ENCODE results near the gene NSD2.

NSD2 gene

DNA sequence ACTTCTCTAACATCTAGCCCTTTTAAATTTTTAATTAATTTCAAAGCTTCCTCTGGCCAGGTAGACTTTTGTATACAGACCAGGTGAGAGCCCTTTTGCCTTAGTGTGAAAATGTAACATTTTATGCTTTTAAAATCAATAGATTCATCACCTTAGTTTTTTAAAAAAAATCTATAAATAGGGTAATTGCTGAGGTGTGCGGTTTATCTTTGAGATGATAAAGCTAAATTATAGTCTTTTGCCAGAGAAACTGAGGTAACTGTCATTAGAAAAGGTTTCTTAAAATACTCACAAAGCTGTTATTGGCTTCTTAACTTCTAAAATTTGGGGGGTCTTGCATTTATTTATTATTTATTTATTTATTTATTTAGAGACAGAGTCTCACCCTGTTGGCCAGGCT is 74.7 kb downstream of the NSD2 start:
- DNase-seq, result no peak

DNA sequence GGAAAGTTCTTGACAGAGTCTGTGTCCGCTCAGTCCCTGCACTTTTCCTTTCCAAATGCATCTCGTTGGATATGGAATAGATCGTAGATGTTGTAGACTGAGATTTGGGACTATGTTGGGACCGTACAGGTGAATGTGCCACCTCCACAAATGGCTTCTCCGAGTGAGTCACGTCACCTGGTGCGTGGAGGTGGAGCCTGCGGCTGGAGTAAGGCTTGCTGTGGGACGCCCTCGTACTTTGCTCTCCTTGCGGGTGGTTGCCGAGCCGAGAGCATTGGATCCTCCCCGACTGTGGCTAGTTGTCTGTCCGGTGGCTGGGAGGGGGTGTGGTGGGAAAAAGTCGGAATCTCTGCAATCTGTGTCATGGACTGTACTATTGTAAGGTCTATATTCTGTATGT is 77.0 kb downstream of the NSD2 start:
- no peak for DNase-seq

DNA sequence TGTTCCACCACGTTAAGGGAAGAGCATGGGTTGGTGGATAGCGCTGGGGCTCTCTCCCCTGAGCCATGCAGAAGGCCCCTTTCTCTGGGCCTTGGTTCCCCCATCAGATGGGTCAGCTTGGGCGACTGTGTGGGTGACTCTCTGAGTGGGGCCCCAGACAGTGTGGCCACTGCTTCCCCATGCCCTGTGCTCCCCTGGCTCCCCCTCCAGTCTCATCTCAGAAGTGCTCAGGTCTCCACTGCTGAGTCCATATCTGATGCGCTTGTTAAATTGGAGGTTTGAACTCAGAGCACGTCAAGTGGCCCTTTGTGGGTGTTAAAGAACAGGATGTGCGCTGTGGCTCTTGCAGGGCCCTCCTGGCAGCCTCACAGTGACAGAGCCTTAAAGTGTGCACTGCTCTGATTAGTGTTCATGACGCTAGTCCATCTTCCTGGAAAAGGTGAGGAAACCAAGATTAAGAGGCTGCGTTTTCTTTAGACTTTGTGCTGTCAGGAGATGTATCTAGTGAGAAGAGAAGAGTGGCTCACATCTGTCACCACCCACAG is 77.8 kb downstream of the NSD2 start:
- no peak for DNase-seq

DNA sequence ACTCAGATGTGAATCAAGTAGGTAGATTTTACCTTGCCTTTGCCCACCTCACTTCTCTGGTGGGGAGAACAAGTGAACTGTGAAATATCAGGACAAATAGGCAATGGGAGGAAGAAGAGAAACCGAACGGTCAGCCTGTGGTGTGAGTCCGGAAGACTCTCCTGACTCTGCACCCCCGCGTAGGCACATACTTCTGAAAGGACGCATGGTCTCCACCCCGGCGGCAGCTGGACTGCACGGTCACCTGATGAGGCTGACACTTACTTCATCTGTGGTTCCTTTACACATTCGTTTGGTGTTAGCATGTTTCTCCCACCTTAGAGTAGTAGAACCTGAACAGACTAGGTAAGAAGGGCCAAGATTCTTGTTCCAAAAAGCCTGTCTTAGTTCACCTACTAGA is 79.2 kb downstream of the NSD2 start:
- no peak for DNase-seq

DNA sequence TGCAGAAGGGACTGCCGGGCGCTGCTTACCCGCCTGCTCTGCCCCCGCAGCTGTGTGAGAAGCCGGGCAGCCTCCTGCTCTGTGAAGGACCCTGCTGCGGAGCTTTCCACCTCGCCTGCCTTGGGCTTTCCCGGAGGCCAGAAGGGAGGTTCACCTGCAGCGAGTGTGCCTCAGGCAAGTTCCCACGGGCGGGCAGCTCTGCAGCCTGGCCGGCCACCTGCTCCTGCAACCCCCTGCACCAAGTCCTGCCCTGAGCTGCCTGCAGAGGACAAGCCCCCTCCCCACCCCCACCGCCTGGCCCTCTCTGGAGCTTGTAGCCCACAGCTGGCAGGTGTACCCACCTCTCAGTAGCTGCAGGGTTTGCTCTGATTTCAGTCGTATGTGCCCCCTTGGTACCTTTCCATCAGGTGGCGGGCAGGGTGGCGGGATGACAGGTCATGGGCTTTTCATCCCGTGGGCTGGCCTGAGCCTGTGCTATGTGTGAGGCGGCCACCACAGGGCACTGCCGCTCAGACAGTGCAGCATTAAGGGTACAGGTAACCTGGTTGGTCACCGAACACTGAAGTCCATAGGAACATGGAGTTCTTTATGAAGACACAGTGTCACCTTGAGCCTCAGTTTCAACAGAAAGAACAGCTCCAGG is 81.0 kb downstream of the NSD2 start:
- DNase-seq, result no peak

DNA sequence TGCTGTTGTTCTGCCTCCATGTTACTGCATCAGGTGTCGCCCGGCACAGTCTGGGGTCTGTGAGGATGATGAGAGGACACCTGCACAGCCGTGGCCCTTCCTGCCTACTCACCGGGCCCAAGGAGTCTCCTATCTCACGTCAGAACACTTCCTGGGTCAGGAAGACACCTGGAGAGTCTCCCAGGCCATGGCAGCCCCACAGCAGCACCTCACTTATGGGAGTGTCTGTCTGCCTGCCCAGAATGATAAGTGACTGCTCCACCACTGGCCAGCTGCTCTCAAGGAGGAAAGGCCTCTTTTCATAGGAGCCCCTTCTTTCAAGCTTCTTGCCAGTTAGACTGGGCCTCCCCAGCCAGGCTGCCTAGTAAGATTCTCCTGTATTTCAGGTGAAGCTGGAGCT is 81.5 kb downstream of the NSD2 start:
- DNase-seq, result no peak

DNA sequence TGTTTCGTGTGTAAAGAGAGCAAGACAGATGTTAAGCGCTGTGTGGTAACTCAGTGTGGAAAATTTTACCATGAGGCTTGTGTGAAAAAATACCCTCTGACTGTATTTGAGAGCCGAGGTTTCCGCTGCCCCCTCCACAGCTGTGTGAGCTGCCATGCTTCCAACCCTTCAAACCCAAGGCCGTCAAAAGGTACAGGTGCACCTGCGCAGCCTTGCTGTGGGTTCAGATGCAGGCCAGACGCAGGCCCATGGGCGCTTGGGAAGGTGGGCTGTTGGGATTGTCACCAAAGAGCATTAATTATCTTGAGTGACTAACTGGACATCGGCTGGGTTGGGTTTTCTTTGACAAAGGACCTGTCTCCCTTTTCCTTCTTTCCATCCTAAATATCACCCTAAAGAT is 82.1 kb downstream of the NSD2 start:
- DNase-seq, result no peak

DNA sequence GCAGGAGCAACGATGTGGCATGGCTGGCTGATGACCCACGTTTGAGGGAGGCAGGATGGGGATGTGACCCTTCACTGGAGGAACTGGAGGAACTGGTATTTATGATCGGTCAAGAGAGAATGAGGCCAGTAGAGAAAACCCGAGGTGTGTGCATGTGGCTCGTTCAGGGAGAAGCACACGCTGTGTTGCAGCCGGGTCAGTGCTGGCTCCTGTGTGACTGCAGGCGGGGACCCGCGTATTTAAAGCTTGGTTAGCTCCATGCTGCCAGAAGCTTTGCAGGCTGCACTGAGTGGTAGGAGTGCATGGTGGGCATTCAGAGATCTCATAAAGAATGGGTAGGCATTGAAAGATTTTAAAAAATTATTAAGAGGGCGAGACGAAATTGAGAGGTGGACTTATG is 85.4 kb downstream of the NSD2 start:
- DNase-seq, result no peak

DNA sequence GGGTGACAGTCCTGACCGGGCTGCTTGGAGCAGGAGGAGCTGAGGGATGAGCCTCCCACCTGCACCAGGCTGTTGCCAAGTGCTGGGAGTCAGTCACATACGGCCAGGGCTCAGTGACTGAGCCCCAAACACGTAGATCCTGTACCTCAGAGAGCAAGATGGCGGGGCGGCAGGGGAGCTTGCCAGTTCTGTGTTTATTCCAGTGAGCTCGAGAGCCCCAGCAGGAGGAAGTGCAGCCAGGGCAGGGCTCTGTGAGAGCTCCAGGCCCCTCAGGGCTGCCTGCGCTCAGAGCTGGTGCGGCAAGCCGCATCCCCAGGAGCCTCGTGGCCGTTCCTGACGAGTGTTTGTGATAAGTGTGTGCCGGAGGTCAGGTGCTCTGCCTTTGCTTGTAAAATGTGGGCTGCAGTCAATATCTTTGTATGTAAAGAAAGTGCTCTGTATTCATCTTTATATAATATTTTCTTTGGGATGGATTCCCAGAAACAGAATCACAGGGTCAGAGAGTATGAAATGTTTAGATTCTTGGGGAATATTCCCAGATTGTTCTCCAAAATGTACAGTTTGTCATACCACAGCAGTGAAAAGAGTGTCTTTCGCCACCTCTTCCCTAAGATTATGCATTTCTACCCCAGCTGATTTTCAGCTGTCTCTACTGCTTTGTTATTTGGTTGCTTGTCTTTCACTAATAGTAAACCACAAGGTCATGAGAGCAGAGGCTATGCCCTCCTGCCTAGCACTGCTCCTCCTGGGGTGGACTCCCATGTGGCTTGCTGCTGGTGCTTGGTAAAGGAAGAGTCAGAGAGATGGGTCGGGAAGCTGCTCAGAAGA is 87.3 kb downstream of the NSD2 start:
- no peak for DNase-seq

DNA sequence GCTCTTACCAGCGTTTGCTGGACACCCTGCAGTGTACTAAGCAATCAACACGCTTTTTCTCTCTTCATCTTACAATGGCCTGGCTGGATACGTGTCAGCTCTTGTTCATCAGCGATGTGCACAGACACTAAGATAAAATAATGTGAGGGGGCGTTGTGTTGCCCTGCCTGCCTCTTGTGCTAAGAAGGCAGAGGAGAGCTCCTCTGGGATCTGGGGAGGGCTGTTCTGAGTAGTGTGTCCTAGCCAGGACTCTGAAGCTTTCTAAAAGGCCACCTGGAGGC is 87.9 kb downstream of the NSD2 start:
- DNase-seq, result no peak

DNA sequence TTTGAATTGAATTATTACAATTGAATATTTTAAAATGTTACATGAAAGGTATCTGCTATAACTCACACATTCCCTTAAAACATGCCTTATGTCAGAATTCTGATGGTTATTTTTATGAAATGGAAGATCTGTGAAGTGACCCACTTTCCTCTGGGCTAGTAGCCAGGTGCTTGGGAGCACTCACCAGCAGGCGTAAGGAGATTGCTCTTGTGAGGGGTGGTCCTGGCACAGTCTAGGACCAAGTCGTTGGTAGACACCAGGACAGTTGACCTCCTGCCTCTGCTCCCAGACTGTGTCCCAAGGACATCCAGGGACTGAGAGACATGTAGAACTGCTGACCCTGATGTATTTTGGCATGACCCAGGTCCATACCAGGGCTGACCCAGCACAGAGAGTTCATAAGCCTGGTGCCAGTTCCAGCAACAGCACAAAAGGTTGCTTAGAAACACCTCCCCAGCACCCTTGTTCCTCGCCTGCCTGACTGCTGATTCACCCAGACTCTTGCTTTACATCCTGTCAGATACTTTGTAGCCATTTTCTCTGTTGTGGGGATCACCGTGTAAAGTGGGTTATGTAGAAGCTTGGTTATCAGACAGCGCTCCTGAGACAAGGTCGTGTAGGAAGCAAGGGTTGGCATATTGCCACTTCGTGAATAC is 89.1 kb downstream of the NSD2 start:
- no peak for DNase-seq

DNA sequence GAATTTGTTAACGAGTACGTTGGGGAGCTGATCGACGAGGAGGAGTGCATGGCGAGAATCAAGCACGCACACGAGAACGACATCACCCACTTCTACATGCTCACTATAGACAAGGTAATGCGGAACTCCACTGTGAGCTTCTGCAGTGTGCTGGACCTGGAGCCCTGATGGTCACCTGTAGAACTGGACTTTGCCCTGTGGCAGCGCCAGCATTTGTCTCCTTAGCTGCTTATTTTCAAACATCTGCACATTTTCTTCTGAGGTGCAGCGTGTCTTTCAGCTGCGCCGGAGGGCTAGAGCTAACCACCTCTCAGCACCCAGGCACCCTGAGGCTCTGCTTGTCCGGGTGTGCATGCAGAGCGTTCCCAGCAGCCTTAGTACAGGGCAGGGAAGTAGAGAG is 89.8 kb downstream of the NSD2 start:
- no peak for DNase-seq

DNA sequence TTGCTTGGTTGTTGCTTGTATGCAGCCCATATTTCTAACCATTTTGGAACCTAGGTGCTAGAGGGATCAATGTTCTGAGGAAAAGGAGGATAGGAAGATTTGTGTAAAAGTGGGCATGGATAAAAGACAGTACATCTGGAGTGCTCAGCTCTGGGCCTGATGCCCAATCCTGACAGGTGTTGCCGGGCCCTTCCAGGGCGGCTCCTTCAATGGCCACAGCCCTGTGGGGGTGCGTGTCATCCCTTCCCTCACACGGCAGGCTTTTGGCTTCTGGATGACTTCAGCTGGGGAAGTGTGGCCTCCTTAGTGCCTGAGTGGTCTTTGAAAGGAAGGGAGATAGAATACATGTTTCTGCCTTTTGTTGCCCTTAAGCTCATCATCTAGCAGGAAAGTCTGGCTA is 90.4 kb downstream of the NSD2 start:
- no peak for DNase-seq

DNA sequence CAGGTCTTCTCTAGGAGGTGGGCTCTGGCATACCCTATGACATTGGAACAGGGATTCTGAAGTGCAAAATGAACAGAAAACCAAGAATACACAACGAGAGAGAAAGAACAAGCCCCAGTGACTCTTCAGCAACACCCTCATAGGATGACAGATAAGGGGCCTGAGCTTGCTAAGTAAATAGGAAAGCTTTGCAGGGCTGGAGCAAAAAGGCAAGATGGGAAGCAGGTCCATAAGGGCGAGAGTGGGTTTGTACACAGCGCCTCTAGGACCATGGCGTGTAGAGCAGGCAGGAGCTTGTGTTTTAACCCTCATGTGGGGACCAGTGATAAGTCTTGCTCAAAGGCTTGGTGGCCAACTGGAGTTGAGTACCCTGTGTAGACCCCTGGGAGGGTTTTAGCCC is 91.8 kb downstream of the NSD2 start:
- no peak for DNase-seq

DNA sequence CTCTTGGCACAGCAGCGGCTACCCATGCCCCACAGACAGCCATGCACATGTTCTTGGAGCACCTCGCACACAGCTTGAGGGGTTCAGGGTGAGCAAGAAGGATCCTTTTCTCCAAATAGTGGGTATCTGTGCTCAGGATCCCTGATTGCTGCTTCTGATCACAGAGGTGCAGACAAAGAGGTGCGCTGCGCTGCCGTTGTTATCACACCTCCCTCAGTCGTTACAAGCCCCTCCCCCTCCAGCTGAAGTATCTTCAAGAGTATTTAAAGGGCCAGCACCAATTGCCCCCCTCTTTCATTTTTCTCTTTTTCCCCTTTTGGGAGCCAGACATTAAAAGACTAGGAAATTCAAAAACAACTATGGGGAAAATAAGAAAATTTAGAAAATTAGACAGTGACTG is 93.2 kb downstream of the NSD2 start:
- no peak for DNase-seq

DNA sequence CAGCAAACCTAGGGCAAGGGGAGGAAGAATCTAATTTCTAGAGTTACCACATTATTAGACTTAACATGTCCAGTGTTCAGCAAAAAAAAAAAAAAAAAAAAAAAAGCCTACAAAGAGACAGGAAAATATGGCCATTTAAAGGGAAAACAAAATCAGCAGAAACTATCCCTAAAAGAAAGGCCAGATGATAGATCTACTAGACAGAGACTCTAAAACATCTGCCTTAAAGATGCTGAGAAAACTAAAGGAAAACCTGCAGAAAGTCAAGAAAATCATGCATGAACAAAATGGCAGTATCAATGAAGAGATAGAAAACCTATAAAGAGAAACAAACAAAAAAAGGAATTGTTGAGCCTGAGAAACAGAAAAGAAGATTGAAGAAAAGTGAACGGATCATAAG is 93.8 kb downstream of the NSD2 start:
- no peak for DNase-seq

DNA sequence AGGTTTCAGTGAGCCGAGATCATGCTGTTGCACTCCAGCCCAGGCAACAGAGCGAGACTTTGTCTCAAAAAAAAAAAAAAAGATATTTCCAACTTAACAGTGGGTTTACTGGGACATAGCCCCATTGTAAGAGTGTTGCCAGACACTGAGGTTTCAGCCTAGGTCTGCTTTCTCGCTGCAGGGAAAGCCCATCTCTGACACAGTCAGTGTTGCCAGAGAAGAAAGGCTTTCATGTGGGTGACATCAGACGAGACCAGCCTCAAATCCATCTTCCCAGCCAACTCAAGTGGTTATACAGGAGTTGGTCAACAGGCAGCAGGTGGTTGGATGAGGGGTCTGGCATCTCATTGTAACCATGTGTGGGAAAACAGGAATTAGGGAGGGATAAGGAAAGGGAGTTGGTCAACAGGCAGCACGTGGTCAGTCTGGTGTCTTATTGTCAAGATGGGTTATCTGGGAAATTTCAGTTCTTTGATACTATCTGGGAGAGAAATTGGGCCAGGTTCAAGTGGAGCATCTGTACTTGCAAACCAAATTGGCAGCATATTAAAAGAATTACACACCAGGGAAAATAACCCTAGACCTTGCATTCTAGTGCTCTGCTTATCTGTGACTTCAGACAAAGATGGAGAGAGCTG is 96.4 kb downstream of the NSD2 start:
- DNase-seq, result no peak

DNA sequence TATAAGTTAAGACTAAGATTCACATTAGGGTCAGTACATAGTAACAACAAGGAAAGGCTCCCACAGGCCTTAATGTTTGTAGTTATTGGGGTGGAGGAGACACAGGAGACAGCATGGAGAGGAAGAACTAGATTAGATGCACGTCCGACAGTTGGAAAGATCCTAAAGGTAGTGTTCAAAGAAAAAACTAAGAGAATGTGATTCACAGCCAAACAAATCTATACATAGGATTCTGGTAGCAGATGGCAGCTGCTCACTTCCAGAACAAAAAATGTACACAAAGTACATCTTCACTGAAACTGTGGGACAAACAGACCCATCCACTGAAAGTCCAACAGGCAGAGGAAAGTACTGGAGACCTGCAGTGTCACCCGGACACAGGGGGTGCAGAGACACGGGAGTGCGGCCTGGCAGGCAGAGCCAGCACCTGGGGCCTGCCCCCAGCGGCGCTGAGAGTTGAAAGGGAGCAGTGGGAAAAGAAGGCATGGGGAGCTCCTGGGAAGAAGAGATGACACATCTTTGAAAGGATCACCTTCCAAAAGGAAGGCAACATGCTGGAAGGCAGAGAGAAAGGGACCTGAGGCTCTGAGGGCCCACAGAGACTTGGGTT is 97.6 kb downstream of the NSD2 start:
- DNase-seq, result no peak

DNA sequence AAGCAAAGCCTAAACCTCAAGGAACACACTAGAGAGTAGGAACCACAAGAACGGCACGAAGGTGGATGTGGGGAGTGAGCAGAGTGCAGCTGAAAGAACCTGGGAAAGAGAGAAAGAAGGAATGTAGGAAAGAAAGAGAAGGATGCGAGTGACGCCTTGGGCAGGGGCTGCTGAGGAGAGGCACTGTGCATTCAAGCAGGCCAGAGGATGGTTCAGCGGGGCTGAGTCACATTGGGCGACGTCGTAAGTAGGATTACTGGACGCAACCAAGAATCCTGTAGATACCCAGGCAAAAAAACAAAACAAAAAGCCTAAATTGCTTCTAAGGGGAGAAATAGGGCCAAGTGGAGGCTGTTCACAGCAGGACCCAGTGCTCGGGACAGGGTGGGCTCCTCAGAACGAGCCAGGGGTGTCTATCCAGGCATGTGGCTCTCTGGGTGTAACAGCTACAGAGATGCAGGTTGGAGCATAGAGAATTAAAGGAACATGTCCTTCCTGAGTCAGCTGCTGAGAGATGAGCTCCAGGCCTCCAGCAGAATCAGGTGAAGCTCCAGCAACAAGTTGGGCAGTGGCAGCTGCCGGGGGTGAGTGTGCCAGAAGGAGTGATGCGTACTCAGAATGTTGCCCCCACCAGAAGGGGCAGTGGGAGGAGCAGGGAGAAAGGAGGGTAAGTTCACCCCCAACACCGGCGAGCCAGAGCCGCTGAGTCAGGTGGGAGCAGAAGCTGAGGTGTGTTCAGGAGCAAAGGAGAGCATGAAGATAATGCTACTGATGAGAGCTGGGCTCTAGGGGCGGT is 98.9 kb downstream of the NSD2 start:
- no peak for DNase-seq

DNA sequence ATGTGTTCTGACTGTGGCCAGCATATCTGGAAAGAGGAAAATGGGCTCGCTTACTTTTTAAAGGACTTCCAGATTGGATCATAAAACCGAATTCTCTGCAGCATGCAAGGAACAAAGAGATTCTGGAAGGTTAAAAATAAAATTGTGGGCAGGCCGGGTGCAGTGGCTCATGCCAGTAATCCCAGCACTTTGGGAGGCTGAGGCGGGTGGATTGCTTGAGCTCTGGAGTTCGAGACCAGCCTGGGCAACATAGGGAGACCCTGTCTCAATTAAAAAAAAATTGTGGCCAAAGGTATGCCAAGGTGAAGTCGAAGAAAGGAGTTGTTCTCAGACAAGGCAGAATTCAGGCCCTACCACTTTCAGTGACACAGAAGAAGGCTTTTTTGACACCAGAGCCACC is 99.7 kb downstream of the NSD2 start:
- no peak for DNase-seq

DNA sequence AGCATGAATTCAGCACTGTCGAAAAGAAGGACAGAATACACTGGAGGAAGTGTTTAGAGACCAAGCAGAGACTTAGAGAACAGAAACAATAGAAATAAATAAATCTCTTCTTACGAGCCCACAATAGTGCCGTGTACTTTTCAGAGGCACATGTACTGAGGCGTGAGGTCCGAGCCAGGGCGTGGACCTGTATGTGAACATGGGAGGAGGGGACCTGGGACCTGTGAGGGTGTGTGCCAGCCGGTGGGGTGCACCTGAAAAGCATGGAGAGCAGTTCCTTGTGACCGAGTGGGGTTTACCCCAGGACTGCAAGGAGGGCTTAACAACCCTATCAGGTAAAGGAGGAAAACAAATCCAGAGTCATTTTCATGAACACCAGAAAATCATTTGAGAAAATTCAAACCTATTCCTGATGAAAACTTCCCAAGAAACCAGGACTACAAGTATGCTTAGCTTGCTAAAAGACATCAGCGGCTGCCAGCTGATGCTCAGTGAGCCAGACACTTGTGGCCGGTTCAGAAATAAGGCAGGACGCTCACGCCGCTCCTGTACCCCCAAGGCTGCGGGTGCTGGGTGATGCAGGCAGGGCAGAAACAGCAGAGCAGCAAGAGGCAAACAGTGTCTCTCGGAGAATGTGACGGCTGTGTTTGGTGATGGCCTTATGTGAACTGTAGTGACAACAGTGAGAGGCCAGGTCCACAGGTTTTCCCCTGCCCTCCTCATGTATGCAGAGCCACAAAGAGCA is 100.4 kb downstream of the NSD2 start:
- no peak for DNase-seq

DNA sequence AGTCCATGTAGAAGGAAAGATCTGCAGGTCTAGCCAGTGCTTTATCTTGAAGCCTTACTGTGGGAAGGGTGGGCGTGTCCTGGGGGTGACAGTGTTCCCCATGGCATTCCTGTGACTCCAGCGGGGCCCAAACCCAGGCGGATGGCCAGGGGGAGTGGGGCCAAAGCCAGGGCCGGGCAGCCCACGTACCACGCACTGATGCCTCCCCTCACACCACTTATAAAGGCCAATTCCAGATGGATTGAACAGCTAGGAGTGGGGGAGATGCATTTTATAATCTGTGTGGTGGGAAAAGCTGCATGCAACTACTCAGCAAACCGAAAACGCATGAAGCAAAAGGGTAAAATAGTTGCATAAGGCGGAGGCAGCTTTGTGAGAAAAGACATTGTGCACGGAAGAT is 101.2 kb downstream of the NSD2 start:
- no peak for DNase-seq
